WI38 (cell line): ENCODE data around the gene C1orf94.

Experiments
- H3K4me3 ChIP-seq: 2 replicates; pipeline ENCODE4 v1.5.1; 2011; ENCODE audit warnings: low read depth, mild to moderate bottlenecking, control low read depth, low read length
- CTCF ChIP-seq: IDR thresholded peaks from 2 replicates; pipeline ENCODE4 v1.5.1; 2012; ENCODE audit warnings: low read depth, mild to moderate bottlenecking, control low read depth, low read length

The C1orf94 gene, protein sequence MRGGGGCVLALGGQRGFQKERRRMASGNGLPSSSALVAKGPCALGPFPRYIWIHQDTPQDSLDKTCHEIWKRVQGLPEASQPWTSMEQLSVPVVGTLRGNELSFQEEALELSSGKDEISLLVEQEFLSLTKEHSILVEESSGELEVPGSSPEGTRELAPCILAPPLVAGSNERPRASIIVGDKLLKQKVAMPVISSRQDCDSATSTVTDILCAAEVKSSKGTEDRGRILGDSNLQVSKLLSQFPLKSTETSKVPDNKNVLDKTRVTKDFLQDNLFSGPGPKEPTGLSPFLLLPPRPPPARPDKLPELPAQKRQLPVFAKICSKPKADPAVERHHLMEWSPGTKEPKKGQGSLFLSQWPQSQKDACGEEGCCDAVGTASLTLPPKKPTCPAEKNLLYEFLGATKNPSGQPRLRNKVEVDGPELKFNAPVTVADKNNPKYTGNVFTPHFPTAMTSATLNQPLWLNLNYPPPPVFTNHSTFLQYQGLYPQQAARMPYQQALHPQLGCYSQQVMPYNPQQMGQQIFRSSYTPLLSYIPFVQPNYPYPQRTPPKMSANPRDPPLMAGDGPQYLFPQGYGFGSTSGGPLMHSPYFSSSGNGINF

DNA sequence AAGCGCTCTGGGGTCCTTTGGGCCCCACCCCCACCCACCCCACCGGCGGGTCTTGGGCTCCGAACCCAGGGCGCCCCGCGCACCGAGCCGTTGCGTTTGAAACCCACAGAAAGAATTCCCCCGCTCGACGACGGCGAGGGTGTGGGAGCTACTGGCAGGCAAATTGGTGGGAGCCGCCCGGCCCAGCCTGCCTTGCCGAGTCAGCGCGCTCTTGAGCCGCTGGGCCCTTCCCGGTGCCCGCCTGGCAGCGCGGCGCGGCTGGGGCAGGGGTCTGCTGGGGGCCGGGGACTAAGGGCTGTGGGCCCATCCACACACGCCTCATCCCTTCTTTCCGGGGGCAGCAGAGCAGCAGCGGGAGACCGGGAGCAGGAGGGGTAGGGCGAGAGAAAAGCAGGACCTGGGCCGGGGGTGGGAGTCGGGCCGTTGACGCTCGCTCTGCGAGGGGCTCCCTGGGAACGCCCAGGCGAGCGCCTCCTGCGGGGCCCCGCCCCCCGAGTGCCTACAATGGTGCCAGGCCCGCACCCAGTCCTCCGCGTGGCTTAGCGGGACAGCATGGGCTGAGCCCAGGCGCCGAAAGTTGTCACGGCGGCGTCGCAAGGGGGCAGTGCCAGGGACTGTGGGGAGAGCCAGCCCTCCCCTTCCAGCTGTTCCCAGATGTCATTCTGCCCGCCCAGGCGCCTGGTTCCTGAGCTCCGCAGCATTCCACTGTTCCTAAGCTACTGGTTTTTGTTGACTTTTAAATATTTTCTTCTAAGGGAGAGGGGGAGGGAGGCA lies at the start of gene C1orf94:
Gene C1orf94, plus strand, starts transcription at position 78 of the 774 bp plus-strand sequence. CDS start 883 bp downstream, outside the sequence.
- no peak for TF ChIP-seq CTCF
- no peak within 1 kb of the TSS for H3K4me3 ChIP-seq

GRCh38 chr1:34127006-34128000 lies 49.4 kb upstream of the C1orf94 start:
- TF ChIP-seq CTCF, result no peak

GRCh38 chr1:34128186-34128889 lies 48.4 kb upstream of the C1orf94 start:
- H3K4me3 ChIP-seq, result no peak overlapping the region
- TF ChIP-seq CTCF, result no peak

More at GRCh38 chr1:34127006-34128000, 49.4 kb upstream of the C1orf94 start:
- no peak overlapping the region for H3K4me3 ChIP-seq

DNA sequence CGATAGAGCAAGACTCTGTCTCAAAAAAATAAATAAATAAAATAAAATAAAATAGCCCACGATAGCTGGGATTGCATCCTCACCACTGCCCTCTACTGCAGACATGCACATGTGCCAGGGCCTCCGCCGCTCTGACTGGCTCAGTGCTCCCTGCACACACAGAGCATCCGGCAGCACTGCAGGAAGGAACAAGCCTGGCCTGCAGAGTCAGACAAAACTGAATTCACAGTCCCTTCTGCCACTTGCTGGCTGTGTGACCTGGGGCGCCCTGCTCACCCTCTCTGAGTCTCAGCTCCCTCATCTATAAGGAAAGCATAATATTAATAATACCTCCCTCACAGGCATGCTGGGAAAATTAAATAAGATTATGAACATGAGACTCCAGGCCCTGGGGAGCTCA lies 47.1 kb upstream of the C1orf94 start:
- no peak for TF ChIP-seq CTCF
- H3K4me3 ChIP-seq, result no peak overlapping the region

- TF ChIP-seq CTCF, result no peak
- H3K4me3 ChIP-seq, result no peak overlapping the region
These were observed 46.4 kb upstream of the C1orf94 start for GRCh38 chr1:34130306-34130705.
